NCI-H146 treated with DMSO at 0.1 percent for 48 hours (cell line): ENCODE results near the gene SLC66A1.
"Not testable (repeated sequence)": the region's sequence is repeated elsewhere in the genome, so short reads cannot be mapped to it uniquely, and the experiment has no call there.

Source experiments
- DNase-seq: peaks from one replicate; lab custom pipeline; 2025; ENCODE audit not compliant: unreplicated experiment; lab: John Stamatoyannopoulos, UW

SLC66A1 gene

DNA sequence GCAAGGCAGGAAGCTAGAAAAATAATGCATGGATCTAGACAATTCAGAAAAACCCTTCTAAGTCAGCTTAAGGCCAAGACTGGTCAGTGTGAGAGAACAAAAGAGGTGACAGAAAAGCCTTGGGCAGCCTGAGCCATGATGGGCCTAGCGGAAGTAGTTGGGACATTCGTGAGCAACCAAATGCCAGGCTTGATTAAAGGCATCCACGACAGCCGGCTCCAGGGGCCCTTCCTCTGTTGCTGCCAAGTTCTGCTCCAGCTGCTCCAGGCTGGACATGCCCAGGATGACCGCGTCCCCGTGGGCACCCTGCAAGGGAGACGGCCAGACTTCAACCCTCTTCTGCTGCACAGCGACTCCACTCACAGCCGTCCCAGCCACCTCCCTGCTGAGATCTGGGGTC is 8.0 kb upstream of the SLC66A1 start:
- DNase-seq, result not testable (repeated sequence)

DNA sequence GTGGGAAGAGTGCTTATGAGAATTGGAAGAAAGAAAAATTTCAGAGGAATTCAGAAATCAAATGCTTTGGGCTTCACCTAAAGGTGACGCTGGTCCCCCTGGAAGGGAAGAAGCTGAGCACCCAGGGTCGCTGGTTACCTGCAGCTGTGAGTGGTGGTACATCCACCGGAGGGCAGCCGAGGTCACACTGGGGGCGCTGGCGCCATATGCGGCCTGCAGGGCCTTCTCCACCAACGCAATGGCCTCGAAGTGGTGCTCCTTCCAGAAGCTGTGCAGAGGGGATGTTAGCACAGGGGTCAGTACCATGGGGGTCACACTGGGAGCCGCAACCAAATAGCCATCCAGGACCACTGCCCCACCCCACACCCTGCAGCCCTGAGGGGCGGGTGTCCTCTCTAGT is 6.2 kb upstream of the SLC66A1 start:
- no peak for DNase-seq

- no peak for DNase-seq
Observed at GRCh38 chr1:19306941-19307340, 5.2 kb upstream of the SLC66A1 start.

DNA sequence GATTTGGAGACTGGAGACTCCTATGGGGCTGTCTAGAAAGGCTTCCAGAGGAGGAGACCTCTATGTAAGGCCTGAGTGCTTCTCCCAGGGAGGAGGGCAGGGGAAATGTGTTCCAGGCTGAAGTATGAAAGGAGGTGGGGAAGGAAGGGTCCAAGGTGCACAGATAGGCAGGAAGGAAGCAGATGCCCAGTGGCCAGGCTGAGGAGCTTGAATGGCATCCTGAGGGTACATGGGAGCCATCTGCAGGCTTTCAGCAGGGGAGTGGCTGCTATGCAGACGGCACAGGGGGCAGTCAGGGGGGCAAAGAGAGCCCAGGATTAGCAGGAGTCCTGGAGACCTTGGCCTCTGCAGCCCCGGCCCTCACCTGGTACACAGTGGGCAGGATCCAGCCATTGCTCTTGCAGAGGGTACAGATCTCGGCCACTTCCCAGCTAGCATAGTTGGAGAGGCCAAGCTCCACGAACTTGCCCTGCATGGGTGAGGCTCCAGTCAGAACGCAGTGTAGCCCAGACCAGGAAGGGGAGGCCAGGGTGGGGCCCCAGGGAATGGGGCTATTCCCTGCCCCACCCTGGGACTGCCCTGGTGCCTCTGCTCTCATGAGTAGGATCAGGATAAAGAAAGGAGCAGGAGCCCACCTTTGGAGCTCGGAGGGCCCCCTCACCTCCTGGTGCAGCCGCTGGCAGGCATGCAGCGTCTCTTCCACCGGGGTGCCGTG is 4.2 kb upstream of the SLC66A1 start:
- no peak for DNase-seq

GRCh38 chr1:19308509-19308907 is 3.6 kb upstream of the SLC66A1 start:
- DNase-seq, result no peak

DNA sequence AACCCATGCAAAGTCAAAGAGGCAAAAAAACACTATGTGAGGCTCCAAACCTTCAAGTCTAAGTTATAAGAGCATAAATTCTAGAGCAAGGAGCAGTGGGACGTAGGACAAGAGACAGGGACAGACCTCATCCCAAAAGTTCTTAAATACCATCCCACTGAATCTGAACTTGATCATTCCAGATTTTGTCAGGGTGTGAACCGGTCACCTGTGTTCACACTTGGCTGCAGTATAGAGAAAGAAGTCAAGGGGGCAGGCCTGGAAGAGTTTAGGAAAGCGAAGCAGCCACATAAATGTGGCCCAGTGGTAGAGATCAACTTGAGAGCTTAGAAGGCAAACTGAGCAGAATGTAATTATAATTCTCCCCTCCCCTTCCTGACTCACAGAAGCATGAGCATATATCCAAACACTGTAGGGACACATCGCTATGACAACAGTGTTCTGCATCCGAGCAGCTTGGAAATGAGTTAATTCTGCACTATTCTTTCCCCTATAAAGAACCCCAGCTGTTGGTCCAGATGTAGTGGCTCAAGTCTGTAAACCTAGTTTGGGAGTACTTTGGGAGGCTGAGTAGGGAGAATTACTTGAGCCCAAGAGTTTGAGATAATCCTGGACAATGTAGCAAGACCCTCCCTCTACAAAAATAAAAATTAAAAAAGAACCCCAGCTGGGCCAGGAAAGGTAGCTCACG is 2.9 kb upstream of the SLC66A1 start:
- DNase-seq, result no peak

DNA sequence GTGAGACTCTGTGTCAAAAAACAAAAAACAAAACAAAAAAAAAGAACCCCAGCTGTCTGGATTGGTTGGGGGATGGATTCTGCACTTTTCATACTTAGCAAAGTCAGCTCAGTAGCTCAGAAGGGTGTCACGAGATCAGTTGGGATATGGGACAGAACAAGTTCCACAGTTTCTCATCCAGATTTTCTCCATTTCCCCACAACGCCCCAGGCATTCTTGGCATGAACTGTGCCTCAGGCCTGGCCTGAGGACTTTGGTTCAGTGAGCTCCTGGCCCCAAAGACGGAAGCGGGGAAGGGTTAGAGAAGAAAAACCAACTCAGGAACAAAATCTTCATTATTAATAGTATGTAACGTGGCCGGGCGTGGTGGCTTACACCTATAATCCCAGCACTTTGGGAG is 2.1 kb upstream of the SLC66A1 start:
- DNase-seq, result no peak

DNA sequence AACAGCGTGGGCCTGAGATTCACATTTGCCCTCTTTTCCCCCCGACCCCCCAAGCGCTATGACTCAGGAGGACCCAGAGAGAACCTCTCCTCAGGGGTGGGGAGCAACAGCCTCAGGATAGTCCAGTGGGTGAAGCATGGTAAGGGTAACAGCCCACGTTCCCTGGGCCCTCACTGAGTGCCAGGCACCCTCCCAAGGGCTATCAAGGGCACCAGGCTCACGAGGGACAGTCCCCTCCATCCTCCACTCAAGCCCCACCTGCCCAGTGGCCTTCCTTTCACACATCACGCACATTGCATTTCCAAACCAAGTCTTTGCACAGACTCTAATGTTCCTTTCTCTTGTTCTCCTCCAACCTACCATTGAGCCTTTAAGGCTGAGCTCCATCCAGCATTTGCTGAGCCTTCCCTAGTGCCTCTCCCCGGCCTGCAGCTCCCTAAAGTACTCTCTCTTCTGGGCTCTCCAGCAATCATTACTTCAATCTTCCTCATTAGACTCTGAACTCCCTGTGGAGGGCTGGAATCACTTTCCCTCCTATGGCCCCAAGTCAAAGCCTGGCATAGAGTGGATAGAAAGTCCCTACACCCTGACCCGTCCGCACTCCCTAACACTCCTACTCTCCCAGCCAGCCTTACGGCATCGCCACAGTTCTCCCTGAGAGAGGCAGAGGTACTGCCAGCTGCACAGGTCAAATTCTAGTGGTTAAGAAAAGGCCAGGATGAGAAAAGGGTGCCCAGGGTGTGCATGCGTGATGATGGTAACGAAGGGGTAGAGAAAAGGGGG is 1.2 kb upstream of the SLC66A1 start:
- peak; percentile 0 for DNase-seq

- DNase-seq, result no peak
Observed at GRCh38 chr1:19311503-19311930, 609 bp upstream of the SLC66A1 start.

- DNase-seq, result no peak
Observed at GRCh38 chr1:19312782-19313635, 883 bp downstream of the SLC66A1 start.

DNA sequence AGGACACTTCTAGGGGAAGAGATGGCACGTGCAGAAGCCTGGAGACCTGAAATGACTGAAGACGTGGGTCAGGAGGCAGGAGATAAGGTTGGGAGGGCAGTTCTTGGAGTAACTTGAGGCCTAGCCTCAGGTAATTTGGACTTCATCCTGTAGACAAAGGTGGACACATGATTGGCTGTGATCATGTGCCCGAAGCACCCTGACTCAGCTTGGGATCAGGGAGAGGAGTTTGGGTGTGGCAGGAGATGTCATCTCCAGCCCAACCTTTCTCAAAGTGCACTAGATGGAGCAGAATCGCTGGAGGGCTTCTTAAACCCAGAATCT is 1.5 kb downstream of the SLC66A1 start:
- no peak for DNase-seq

DNA sequence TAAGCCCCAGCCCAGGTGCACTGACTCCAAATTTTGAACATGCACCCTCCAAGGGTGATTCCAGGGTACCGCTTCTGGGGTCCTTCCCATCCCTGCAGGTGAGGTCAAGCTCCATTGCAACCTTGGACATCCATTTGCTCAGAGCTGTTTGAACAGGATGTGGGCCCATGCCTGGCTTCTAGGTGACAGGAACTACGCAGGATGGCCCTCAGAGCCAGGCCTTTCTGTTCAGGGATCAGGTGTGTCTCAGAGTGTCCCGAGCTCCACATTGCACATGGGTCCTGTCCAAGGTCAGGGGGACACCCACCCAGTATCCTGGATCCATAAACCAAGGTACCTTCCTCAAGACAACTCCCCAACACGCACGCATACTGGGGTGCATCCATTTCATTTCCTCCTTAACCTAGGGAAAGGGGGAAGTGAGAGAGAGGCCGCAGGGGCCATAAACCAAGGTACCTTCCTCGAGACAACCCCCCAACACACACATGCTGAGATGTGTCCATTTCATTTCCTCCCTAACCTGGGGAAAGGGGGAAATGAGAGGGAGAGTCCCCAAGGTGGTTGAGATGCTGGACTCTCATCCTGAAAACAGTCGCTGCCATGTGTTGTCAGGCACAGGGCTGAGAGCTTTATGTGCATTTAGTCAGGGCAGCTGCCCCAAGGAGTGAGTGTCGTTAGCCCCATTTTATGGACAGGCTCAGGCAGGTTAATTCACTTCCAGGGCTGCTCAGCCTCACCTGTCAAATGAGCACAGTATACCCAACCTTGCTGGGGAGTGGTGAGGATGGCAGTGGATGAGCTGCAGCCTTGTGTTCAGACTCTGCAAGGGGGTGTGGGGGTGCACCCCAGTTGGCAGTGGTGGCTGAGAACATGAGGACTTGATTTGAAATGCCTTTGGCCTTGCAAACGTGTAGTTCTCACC is 2.1 kb downstream of the SLC66A1 start:
- DNase-seq, result no peak

DNA sequence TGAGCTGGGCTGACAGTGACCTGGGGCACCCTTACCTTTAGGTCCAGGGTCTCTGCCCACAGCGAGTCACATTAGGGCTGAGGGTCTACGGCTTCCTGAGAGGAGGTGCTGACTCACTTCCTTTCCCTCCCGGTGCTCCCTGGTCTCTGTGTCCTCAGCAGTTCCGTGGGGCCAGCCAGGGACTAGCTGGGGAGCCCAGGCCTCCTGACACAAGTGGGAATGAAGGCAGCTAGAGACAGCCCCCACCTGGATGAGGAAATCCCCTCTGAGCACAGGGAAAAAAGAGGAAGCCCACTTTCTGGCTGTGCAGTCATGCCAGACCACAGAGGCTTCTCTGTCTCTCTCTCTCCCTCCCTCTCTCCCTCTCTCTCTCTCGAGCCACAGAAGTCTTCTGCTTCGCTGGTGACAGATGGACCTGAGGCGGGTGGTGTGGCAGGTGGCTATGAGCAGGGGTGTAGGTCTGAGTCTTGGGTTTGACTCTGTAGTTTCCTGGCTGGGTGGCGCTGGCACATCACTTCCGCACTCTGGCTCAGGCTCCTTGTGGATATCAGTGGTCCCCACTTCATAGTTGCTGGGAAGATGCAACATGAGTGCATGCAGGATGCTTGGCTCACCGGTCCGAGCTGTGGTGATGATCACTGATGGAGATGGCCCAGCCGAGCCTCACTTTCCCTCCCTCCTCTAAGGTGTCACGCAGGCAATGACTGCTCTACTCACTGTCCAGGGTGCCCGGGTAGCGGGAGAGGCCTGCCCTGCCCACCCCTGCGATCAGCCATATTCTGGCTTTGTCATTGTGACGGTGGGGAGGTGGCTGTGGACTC is 3.5 kb downstream of the SLC66A1 start:
- no peak for DNase-seq

DNA sequence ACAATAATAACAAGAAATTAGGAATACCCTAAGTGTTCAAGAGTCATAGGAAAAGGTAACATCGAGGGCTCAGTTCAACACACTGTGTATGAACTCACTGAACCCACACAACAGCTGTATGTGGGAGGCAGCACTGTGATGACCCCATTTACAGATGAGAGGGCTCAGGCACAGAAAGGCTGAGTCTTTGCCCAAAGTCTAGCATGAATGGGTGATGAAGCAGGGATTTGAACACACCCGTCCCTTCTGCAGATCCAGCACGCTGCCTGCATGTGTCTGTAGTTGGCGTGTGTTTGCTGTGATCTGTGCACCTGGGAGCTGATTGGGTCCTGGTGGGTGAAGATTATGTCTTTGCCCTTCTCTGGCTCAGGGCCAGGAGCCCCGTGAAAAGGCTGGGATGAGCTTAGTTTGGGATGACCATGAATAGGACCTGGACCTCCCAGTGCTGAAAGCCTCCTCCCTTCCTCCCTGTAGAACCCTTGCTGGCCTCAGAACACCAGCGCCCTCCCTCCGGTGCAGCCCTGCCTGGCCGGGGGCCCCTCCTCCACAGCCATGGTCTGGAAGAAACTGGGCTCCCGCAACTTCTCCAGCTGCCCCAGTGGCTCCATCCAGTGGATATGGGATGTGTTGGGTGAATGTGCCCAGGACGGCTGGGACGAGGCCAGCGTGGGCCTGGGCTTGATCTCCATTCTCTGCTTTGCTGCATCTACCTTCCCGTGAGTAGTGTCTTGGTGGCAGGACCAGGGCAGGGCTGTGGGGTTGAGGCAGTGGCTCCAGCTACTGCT is 5.2 kb downstream of the SLC66A1 start:
- DNase-seq, result no peak

GRCh38 chr1:19319196-19319595 is 7.1 kb downstream of the SLC66A1 start:
- DNase-seq, result no peak

DNA sequence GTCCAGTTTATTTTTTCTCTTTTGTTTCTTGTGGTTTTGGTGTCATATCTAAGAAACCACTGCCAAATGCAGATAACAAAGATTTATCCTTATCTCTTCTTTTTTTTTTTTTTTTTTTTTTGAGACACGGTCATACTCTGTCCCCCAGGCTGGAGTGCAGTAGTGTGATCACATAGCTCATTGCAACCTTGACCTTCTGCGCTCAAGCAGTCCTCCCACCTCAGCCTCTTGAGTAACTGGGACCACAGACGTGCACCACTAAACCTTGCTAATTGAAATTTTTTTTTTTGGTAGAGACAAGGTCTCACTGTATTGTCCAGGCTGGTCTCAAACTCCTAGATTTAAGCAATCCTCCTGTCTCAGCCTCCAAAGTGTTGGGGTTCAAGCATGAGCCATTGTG is 8.9 kb downstream of the SLC66A1 start:
- DNase-seq, result no peak

GRCh38 chr1:19322481-19322880 is 10.4 kb downstream of the SLC66A1 start:
- no peak for DNase-seq

GRCh38 chr1:19323987-19324664 is 12.0 kb downstream of the SLC66A1 start:
- no peak for DNase-seq
